Right lobe of liver (tissue), 4 donors: ENCODE data around the gene SPATA3.

Experiments
- POLR2A ChIP-seq: fragments of 450-650 bp; IDR thresholded peaks from one replicate; pipeline ENCODE4 v1.6.1; 2017; ENCODE audit warnings: antibody characterized with exemption, mild to moderate bottlenecking
- TF ChIP-seq, protein P1 (sequence below), 4 donors: fragments of 200-600 bp in 3 of 4; fragments of 450-650 bp in 1 of 4; IDR thresholded peaks; one replicate each; pipeline versions ENCODE4 v1.5.1 to v1.8.0; 2016 to 2022; ENCODE audit warnings: antibody characterized with exemption in 4 of 4, mild to moderate bottlenecking in 2 of 4
- donor health status: DM: no; HTN: no; CAD: no.
- donor health status: DM: no; HTN: no; CAD: no.
- donor health status: DM: no; HTN: yes; CAD: no.

DNA sequence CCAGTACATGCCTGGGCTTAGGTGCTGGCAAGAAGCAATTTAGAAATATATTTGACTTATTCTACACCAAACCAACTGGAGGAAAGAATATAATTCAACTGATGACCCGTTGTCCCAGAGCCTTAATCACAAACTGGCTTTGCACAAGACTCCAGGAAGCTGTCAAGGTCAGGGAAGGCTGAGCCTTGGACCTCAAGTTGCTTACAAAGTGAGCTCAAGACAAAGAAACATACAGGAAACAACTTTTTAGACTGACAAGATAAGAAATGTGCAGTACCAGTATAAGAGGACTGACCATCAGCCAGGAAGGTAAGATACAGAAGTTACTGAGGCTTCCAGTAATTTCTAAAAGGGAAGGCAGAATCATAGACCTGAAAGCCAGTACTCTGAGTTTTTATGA is 35.9 kb upstream of the SPATA3 start:
- TF ChIP-seq POLR2A = no peak
- TF ChIP-seq, protein P1, sequence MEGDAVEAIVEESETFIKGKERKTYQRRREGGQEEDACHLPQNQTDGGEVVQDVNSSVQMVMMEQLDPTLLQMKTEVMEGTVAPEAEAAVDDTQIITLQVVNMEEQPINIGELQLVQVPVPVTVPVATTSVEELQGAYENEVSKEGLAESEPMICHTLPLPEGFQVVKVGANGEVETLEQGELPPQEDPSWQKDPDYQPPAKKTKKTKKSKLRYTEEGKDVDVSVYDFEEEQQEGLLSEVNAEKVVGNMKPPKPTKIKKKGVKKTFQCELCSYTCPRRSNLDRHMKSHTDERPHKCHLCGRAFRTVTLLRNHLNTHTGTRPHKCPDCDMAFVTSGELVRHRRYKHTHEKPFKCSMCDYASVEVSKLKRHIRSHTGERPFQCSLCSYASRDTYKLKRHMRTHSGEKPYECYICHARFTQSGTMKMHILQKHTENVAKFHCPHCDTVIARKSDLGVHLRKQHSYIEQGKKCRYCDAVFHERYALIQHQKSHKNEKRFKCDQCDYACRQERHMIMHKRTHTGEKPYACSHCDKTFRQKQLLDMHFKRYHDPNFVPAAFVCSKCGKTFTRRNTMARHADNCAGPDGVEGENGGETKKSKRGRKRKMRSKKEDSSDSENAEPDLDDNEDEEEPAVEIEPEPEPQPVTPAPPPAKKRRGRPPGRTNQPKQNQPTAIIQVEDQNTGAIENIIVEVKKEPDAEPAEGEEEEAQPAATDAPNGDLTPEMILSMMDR (IDR thresholded peaks at IDR 0.05) = no peak
